RWPE1 (cell line): ENCODE data around the gene NCBP2L.

Experiments
- CTCF ChIA-PET: fragments of 350-600 bp; sonication (Branson Sonifier 250); formaldehyde crosslinking; extraction: SDS; loops from one replicate; lab custom pipeline; 2021; lab: Yijun Ruan, JAX
- POLR2A ChIA-PET: fragments of 400-600 bp; formaldehyde crosslinking; extraction: SDS; loops from one replicate; lab custom pipeline; 2020; ENCODE audit warnings: antibody characterized with exemption; ENCODE audit not compliant: low non-redundant PET; lab: Yijun Ruan, JAX
- DNase-seq: peaks from one replicate; pipeline ENCODE4 v3.0.0; 2012; ENCODE audit warnings: low spot score
- H3K27ac ChIP-seq: fragments of 450-650 bp; 2 replicates; pipeline ENCODE4 v1.5.1; 2017
- CTCF ChIP-seq: fragments of 450-650 bp; conservative IDR thresholded peaks from 2 replicates; pipeline ENCODE4 v1.5.1; 2017; ENCODE audit warnings: low read depth, mild to moderate bottlenecking

The NCBP2L gene

GRCh38 chrX:107768051-107768450 lies 9.5 kb upstream of the NCBP2L start:
- POLR2A ChIA-PET: no interaction called here

GRCh38 chrX:107769581-107770317 lies 7.8 kb upstream of the NCBP2L start:
- POLR2A ChIA-PET: no interaction called here
- TF ChIP-seq CTCF: no peak
- DNase-seq: no peak
- CTCF ChIA-PET: no interaction called here
- H3K27ac ChIP-seq: no peak overlapping the region

More at GRCh38 chrX:107768051-107768450, 9.5 kb upstream of the NCBP2L start:
- TF ChIP-seq CTCF: no peak
- DNase-seq: no peak
- CTCF ChIA-PET: no interaction called here
- H3K27ac ChIP-seq: no peak overlapping the region; the same call in 1 of the 2 replicates

- ChIA-PET CTCF (no interaction called here), POLR2A (no interaction called here)
- peak overlapping the region; percentile 95 for H3K27ac ChIP-seq
- no peak for TF ChIP-seq CTCF
- DNase-seq: no peak
Observed at GRCh38 chrX:107773206-107773605, 4.3 kb upstream of the NCBP2L start.

GRCh38 chrX:107773906-107774435 lies 3.6 kb upstream of the NCBP2L start:
- H3K27ac ChIP-seq: peak overlapping the region; percentile 95
- no peak for DNase-seq
- CTCF ChIA-PET: no interaction called here
- TF ChIP-seq CTCF: no peak
- POLR2A ChIA-PET: no interaction called here

GRCh38 chrX:107775000-107775733 lies 2.4 kb upstream of the NCBP2L start:
- CTCF ChIA-PET: interaction anchor here (0.7 to 1.4 kb wide), 4 partner anchors 9 to 117 kb away, joined by 3 to 9 read pairs (median 5); no protein-coding TSS in a partner anchor
- no peak for DNase-seq
- POLR2A ChIA-PET: interaction anchor here (0.9 kb wide), 1 partner anchor 99 kb away, joined by 4 read pairs; no protein-coding TSS in a partner anchor
- no peak for TF ChIP-seq CTCF
- peak overlapping the region; percentile 95 for H3K27ac ChIP-seq
